Midbrain (tissue), 1 donor: Measurements from ENCODE around the gene AGER.
"Not testable (repeated sequence)": the region's sequence is repeated elsewhere in the genome, so short reads cannot be mapped to it uniquely, and the experiment has no call there.

ENCODE experiments used
- DNase-seq: peaks from one replicate; lab custom pipeline; 2025; lab: John Stamatoyannopoulos, UW

The AGER gene

DNA sequence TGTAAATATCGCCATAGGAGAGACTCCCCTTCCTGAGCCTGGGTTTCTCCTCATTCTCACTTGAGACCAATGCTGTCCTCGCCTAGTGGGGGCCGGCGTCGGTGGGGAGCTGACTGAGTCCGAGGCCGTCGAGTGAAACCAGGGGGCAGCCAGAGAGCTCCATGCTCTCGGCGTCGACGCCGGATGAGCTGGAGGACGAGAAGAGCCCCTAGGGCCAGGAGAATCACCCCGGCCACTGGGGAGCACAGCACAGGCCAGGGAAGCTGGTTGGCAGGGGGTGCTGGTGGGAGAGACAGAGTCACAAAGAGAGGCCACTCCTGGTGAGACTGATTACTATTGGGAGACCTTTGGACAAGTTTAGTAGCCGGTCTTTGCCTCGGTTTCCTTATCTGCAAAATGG, 14.8 kb upstream of the AGER start:
- DNase-seq, result no peak

DNA sequence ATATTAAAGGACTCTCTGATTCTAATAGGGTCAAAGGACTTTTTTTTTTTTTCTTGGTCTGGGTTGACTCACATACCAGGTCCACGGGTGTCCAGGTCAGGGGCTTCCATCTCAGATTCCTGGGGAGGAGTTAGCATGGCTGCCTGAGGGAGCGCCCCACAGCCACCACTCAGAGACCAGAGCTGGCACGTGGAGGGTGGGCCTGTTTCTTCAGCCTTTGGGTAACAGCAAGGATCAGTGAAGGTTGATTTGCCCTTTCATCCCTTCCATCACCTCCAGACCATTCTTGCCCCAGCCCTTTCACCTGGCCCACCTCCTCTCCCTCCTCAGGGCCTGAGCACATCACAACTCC, 14.3 kb upstream of the AGER start:
- no peak for DNase-seq

DNA sequence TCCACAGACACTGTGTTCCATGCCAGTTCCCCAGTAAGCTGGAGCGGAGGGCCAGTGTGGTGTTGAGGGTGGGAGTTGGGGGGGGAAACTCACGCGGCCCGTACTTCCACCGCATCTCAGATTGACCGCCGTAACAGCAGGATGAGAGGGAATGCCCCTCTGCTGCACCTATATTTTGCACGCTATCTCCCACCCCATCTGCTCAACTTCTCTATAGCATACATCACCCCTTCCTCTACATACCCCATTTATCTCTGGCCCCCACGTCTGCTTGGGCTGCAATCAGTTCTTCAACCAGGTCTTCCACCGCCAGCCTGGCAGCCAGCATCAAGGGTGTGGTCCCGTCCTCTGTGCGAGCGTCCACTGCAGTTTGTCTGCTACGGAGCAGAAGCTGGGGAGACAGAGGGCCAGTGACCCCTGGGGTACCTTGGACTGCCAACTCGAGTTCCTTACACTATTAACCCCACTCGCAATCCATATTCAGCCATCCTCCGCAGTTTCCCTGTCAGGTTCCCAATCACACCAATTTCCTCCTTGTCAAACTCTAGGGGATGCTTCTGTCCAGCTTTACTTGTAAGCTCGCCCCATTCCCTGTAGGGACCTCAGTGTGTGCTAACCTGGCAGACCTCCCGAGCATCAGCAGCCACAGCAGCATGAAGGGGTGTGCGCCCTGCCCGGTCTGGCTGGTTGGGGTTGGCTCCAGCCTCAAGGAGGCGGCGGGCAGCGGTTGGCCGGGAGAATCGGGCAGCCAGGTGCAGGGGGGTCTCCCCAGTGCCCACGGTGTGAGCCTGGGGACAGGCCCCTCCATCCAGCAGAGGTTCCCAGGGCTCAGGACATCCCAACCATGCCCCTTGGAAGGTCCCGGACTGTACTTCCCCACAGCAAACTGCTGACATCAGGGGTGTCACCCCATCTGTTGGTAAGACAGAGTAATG, 12.9 kb upstream of the AGER start:
- peak; percentile 43 for DNase-seq

DNA sequence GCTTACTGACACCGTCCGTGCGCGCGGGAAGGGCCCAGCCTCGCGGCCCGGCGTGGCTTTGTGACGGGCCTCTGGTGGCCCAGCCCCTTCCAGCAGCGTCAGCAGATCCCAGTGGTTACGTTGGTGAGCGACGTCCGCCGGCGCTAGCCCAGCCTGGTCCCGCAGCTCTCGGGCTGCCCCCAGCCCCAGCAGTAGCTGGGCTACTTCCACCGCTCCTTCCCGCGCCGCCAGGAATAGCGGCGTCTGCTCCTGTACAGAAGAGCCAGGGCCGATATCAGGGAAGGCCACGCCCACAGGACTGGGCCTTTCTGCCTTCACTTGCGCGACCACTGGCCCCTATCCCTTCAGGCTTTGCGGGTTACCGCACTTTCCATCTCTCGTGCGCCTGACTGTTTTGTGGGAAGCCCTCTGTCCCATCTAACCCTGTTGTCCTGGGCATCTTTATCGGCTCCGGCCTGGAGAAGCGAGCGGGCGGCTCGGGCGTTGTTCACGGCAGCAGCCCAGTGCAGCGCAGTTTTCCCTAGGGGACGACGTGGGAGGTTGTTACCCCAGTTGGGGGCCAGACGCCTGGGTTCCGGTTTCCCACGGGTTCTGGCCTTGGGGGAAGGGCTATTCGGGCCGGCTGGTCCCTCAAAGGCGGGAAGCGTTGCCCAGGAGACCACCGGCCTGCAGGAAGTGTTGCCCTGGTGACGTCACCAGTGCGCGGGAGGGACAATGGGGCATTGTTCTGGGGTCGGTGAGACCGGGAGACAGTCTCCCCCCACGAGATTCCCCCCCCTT, 12.0 kb upstream of the AGER start:
- peak; percentile 92 for DNase-seq

DNA sequence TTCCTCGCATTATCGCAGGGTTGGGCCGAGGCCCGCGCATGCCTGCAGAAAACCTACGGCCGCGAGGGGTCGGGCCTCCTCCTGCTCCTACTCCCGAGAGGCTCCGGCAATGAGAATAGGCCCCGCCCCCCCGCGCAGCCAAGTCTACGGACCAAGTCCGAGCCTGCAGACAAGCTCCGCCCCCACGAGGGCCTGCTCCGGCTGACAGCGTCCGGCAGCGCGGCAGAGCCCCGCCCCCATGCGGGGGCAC, 11.5 kb upstream of the AGER start:
- DNase-seq, result peak; percentile 100

DNA sequence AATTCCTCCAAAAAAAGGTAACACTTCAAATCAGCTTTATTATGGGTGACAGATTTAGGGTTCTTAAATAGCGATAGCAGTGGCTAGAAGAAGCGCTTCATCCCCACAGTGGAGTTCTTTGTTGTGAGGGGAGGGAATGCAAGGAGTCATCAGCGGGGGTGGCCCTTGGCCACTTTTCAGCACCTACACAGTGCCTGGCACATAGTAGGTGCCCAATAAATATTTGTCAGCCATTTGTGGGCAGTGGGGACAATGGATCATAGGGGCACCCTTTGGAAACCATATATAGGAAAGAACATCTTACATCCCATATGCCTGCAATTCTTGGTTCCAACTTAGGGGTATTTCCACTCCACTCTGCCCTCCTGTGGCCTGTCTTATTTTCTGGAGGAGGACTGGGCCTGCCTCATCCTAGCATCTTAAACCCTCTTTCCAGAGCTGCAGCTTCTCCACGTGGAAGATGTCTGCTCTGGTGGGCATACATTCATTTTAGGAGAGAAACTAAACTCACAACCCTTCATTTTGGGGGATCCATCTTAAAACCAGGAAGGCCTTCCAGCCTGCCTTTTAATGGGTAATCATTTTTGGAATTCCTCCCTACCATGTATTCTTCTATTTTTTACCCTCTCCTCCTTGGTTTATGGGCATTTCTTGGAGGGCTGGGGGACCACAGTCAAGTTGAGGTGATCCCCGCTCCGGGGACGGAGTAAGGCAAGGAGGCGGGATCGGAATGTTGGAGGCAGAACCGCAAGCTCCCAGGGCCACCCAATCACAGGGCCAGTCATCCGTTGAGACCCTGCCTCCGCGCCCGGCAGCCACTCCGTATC, 11.0 kb upstream of the AGER start:
- DNase-seq, result peak; percentile 74

DNA sequence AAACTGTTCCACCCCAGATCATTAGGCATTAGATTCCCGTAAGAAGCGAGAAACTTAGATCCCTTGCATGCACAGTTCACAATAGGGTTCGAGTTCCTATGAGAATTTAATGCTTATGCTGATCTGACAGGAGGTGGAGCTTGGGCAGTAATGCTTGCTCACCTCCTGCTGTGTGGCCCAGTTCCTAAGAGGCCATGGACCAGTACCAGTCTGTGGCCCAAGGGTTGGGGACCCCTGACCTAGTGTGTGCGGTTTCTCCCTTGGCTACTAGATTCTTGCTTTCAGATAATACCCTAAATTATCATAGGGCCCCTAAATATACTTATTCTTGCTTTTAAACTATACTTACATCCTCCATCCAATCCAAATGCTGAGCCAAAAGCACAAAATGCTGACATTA, 10.3 kb upstream of the AGER start:
- no peak for DNase-seq

DNA sequence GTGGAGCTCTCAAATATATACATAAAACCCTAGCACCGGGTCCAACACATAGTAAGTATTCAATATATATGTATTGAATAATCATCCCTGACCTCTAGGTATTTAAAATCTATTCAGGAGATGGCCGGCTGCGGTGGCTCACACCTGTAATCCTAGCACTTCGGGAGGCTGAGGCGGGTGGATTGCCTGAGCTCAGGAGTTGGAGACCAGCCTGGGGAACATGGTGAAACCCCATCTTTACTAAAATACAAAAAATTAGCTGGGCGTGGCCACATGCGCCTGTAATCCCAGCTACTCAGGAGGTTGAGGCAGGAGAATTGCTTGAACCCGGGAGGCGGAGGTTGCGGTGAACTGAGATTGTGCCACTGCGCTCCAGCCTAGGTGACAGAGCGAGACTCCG, 9.0 kb upstream of the AGER start:
- DNase-seq, result not testable (repeated sequence)

DNA sequence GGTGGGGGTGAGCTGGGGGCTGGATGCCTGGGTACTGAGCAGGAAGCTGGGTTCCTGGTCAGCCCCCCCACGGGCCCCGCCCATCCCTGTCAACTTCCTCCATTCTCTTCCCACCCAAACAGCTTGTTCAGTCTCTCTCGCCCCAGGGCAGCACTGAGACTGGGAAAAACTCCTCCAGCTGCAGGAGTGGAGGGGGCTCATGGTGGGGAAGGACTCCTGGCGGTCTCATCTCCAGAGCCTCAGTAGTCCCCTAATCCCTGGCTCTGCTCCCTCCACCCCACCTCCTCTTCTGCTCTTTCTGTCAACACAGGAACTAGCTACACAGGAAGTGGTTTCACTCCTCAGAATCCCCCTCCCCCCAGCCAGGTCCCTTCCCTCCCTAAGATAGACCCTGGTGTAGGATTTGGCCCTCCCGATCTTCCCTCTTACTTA, 8.6 kb upstream of the AGER start, which contains the start of gene GPSM3:
TSS of gene GPSM3 (minus strand) at position 36 of the 432 bp plus-strand sequence. CDS start 130 bp downstream, outside the sequence.
- DNase-seq, result no peak

DNA sequence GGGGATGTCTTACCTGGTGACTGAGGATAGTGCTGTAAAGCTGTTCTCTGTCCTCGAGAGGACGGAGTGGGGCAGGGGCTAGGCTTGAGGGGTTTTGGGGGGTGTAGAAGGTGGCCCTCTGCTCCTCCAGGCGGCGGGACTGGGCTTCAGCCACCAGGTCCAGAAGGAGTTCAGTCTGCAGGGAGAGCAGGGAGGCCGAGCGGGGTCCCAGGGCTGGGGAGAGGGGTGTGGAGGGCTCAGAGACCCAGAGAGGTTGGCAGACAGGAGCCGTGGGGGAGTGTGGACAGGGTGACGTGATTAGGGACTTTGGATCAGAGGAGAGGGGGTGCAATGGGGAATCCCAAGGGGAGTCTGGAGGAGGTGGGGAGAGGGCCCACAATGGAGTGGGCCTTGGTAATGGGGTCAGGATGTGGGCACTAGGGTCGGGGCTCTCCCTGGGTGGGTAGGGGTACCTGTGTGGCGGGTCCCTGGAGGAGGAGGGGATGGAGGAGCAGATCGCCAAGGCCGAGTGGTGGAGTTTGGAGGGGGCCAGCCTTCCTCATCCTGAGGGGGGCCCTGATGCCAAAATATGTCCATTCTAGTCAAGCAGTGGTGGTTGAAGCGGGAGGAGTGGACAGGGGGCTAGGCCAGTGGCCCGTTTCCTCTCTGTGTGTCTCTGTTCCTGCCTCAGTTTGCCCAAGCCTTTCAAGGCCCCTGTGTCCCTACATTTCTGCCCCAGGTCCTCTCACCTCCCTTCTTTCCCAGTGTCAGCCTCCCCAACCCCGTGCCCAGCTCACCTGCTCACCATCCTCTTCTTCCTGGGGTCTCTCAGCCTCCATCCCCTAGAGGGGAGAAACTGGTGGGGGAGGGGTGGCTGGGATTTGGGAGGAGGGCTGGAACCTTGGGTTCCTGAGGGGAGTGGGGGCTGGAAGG, 7.9 kb upstream of the AGER start:
- no peak for DNase-seq

DNA sequence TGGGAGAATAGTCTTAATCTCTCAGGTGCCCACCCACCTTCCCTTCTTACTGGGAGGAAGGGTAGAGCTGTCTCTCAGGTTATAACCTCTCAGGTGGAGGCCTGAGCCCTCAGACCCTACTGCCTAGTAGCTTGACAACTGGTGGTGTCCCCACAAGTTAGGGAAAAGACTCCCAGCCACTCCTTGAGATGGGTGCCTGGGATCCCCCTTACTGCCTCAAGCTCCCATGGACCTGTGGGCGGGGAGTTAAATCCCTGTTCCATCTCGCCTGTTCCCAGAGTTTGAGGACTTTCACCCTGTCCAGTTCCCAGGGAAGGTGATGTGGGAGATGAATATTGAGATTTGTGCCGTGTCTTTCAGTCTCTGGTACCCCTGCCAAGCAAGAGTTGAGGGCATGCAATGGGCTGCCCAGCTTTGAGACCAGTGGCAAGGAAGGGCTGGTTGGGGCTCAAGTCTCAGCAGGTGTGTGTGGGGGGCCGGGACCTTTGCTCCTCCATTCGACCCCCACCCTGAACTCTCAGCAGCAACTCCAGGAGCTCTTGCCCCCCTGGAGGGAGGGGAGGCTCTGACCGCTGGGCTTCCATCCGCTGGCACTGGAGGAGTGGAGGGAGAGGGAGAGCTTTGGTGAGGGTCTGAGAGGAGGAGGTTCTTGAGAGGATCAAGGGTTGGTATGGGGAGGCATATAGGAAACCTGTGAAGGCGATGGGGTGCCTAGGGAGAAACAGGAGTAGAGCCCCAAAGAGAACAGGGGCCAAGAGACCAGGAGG, 7.0 kb upstream of the AGER start:
- no peak for DNase-seq

DNA sequence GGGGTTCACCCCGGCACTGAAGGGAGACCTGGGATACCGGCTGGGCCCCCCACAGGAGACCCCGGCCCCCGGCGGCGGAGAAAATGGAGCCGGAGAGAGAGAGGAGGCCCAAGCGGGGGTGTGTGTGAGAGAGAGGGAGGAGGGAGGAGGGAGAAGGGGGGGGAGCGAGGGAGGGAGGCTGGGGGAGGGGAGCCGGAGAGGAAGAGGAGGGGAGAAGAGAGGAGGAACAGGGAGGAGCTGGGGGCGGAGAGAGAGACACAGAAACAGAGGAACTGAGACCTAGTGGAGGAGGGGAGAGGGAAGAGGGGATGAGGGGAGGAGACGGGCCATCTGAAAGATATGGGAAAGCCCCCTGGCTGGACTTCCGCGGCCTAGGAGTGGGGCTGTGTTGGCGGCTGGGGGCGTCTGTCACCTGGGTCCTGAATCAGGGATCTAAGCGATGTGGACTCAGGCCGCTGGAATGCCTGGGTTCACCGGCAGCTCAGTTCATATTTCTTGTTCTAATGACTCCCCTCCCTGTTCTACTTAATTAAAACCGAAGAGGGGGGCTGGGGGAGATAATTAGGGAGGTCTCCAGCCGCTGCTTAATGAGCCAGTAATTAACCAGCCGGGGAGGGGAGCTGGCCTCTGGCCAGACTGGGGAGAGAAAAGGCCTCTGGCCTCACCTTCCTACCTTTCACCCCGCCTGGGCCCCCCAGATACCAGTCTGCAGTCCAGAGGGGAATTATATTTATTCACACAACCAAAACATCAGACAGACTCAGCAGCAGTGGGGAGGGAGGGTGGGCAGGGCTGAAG, 6.2 kb upstream of the AGER start, which contains the start of gene PBX2:
TSS of gene PBX2 (minus strand) at position 149 of the 798 bp plus-strand sequence. CDS start 287 bp downstream, outside the sequence.
- DNase-seq, result peak; percentile 89

DNA sequence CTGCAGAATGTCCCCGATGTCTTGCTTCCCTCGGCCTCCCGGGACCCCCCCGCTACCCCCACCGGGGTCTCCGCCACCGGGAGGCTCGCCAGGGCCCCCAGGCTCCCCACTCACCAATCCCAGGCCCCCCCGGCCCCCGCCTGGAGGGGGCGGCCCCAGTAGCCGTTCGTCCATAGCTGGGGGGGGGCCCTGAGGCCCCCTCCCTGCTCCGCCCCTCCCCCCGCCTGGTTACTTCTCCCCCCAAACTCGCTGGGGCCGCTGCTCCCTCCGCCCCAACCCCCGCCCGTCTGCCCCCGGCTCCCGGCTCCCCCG, 5.6 kb upstream of the AGER start:
- DNase-seq, result no peak

DNA sequence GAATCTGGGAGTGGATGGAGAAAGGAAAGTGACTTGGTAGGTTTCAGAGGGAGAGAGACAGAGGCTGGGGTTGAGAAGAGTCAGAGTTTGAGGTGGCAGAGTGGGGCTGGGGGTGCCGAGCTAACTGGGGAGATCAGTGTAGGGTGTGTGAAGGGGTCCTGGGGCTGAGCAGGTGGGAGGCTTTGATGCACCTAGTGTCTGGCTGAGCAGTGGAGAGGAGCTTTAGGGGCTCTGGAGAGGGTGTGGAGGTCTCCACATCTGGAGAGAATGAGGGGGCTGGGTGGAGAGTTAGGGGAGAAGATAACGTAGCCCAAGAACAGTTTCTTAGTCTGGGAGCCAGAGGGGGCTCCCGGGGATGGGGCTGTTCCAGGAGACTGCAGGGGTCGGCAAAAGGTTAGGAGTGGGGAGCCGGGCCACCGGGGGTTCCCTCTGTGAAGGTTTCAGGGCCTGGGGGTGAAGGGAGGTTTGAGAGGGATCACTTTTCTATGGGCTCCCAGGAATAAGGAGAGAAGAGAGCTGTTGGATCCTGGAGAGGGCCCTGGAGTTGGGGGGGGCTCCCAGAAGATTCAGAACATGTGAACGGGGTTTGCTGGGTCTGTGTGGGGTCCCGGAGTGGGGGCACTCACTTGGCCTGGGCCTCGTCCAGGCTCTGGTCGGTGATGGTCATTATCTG, 5.2 kb upstream of the AGER start:
- DNase-seq, result no peak

DNA sequence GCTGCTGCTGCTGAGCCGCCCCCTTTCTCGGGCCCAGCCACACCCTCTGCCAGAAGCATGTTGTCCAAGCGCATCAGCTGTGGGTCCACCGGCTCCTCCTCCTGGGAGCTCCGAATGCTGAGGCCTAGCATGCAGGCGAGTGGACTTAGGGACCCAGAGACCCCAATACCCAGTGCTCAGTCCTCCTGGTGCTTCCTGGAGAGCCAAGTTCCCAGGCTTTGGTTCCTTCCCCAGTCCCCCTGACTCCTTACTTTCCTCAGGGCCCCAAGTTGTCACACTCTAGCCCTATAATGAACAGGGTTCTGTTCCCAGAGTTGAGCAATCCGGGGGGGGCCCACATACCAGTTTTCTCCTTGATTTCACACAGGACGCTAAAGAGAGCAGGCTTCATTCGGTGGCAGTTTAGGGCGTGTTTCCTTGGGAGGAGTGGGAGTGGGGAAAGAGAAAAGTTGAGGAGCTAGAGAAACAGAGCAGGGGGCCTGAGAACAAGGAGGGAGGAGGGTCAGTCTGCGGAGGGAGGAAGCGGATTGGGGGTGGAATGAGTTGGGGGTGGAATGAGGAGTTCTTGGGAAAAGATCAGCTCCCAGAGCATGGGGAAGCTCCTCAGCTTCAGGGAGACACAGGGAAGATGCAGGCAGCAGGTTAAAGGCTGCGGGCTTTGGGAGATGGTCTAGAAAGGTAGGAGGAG, 4.5 kb upstream of the AGER start:
- no peak for DNase-seq

DNA sequence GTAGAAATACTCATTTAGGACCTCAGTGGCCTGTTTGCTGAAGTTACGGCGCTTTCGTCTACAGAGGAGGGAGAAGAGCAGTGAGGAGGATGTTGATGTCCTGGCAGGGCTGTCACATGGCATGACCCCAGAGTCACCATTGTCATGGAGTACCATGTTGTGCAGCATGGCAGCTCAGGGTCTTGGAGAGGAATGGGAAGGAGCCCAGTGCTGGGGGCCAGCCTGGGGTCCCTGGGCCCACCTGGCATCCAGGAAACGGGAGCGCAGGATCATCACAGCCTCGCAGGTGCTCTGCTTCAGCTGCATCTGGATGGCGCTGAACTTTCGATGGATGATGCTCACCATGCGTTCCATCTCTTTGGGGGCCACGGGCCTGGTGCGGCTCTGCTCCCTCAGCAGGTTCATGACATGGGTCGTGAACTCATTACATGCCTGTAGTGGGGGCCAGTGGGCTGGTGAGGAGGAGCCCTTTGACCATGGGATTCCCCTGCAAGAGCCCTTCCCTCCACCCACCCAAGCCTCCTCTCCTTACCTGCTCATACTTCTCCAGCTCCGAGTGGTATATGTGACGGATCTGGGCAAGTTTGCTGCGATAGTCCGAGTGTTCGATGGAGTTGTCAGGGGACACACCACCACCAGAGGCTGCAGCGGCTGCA, 3.8 kb upstream of the AGER start:
- DNase-seq, result not testable (repeated sequence)

DNA sequence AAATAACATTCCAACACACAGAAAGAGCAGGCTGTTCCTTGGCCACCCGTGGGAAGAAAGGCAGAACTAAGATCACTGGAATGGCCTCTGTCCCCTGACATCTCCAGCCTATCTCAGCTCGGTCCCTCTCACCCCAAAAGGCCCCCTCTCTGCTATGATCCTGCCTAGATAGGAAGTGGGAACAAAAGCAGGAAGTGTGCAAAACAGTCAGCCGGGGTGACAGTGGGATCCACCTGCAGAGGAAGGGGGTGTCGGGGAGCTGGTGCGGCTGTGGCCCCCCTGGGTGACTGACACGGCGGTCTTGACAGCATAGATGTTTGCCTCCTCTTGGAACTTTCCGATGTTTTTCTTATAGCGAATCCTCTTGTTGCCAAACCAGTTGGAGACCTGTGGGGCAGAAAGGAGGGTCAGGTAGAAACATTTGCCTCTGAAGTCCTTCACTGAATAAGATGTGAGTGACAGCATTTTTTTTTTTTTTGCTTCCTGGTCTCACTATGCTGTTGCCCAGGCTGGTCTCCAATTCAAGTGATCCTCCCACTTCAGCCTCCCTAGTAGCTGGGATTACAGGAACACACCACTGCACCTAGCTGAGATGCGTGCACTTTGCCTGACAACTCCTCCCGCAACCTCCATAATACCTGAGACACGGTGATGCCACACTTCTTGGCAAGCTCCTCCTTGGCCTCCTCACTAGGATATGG, 3.1 kb upstream of the AGER start:
- DNase-seq, result no peak
